ENCODE measurements around the gene YPEL5. TPM values are rescaled to one million over a fixed set of nuclear protein-coding genes. Genes with fewer than 3 reads are reported as not detected.
A peak's percentile ranks its signal among the peaks of the same experiment; 100 is the strongest.

Gene YPEL5
- total RNA-seq, 1 experiment from 2014 or later, result 27.3 TPM

GRCh38 chr2:30147715-30148610, 1.2 kb downstream of the YPEL5 start (continued):
- no peak for TF ChIP-seq AR (CRISPR knock-in tag; IDR thresholded peaks at IDR 0.05)
- 0 out of 2 replicates have a peak, but pooled peaks have one; percentile 25 for TF ChIP-seq ZNF219 (CRISPR knock-in tag; IDR thresholded peaks at IDR 0.05; ENCODE audit: borderline replicate concordance)
- no peak for TF ChIP-seq ZNF263 (CRISPR knock-in tag; IDR thresholded peaks at IDR 0.05; ENCODE audit: low read depth)
- peak; percentile 94 for TF ChIP-seq NFYB (CRISPR knock-in tag; conservative IDR thresholded peaks at IDR 0.05; ENCODE audit: low read depth)
- no peak for TF ChIP-seq KAT7 (CRISPR knock-in tag; IDR thresholded peaks at IDR 0.05; ENCODE audit: borderline replicate concordance)
- TF ChIP-seq PRDM15 (CRISPR knock-in tag; IDR thresholded peaks at IDR 0.05), result no peak
- TF ChIP-seq HMGXB4 (CRISPR knock-in tag; IDR thresholded peaks at IDR 0.05), result peak; percentile 27; the same call in 1 of the 2 replicates
- no peak for TF ChIP-seq E2F4 (CRISPR knock-in tag; IDR thresholded peaks at IDR 0.05; ENCODE audit: borderline replicate concordance, low read depth)

GRCh38 chr2:30148850-30149249, 2.0 kb downstream of the YPEL5 start:
- peaks cover 13% of the 10 kb centered on the region for H3K27me3 Mint-ChIP-seq (ENCODE audit: low read depth)
- peak overlapping the region; percentile 99 for H3K27ac Mint-ChIP-seq
- ChIA-PET POLR2A (interaction anchor here (0.6 to 1.5 kb wide), 3 partner anchors 16 to 513 kb away, joined by 3 to 8 read pairs (median 5); partner anchors contain the start of gene LBH), CTCF (interaction anchor here (3.2 to 8.1 kb wide), 2 partner anchors 15 to 563 kb away, joined by 17 to 113 read pairs; no protein-coding TSS in a partner anchor)
- peaks cover 51% of the 10 kb centered on the region for H3K4me1 Mint-ChIP-seq
- H3K9me3 Mint-ChIP-seq, result no peaks in the 10 kb centered on the region
- H3K4me3 Mint-ChIP-seq, result peak overlapping the region; percentile 86
- peaks cover 6% of the 10 kb centered on the region; the same call in 1 of the 2 replicates for H3K36me3 Mint-ChIP-seq
- ATAC-seq, result no peak
- no peak for DNase-seq (ENCODE audit: low spot score)
- no peak for TF ChIP-seq EMX1 (CRISPR knock-in tag; IDR thresholded peaks at IDR 0.05)
- no peak for TF ChIP-seq ZBTB21 (CRISPR knock-in tag; IDR thresholded peaks at IDR 0.05; ENCODE audit: borderline replicate concordance)
- no peak for TF ChIP-seq ZNF423 (CRISPR knock-in tag; IDR thresholded peaks at IDR 0.05)
- TF ChIP-seq FOXP1 (CRISPR knock-in tag; IDR thresholded peaks at IDR 0.05; ENCODE audit: borderline replicate concordance), result no peak
- no peak for TF ChIP-seq ZNF121 (CRISPR knock-in tag; IDR thresholded peaks at IDR 0.05)
- no peak for TF ChIP-seq SMAD3 (CRISPR knock-in tag; IDR thresholded peaks at IDR 0.05; ENCODE audit: borderline replicate concordance)
- TF ChIP-seq MYBL2 (CRISPR knock-in tag; IDR thresholded peaks at IDR 0.05), result no peak
- no peak for TF ChIP-seq MAX (CRISPR knock-in tag; IDR thresholded peaks at IDR 0.05)
- no peak for TF ChIP-seq ZNF425 (CRISPR knock-in tag; conservative IDR thresholded peaks at IDR 0.05)
- no peak for TF ChIP-seq GRHL2 (CRISPR knock-in tag; IDR thresholded peaks at IDR 0.05; ENCODE audit: insufficient replicate concordance, severe bottlenecking)
- no peak for TF ChIP-seq SOX15 (CRISPR knock-in tag; IDR thresholded peaks at IDR 0.05)
- no peak for TF ChIP-seq CBFB (CRISPR knock-in tag; IDR thresholded peaks at IDR 0.05; ENCODE audit: low read depth)
- TF ChIP-seq ZSCAN18 (CRISPR knock-in tag; IDR thresholded peaks at IDR 0.05), result no peak
- TF ChIP-seq NR2C2 (CRISPR knock-in tag; IDR thresholded peaks at IDR 0.05), result no peak

All from WTC11 (cell line).